ENCODE results near the gene KRT25.

GRCh38 chr17:40763752-40764151 is 8.6 kb upstream of the KRT25 start:
- TF ChIP-seq CTCF (IDR thresholded peaks at IDR 0.05) (no peak), POLR2AphosphoS5 (IDR thresholded peaks at IDR 0.05) (no peak)
